ENCODE measurements around the gene DDAH1. TPM values are rescaled to one million over a fixed set of nuclear protein-coding genes. Genes with fewer than 3 reads are reported as not detected.

DDAH1 gene
- total RNA-seq, 1 donor = 89.0 TPM

DNA sequence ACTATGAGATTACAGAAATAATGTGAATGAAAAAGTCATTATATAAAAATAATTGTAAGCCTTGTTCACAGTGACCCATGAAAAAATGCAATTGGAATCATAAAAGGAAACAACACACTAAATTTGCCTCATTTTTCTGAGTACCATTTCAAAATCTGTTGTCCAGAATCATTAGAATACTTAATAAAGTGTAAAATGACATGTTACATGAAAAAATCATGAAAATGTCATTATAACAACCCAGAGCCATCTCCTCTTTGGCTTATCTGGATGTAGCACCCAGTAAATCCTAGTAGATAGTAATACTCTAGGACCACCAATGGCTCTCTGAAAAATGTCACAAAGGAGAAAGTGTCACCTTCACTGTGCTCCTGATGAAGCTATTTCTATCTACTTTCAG, 76.5 kb downstream of the DDAH1 start:
- TF ChIP-seq, protein P1, sequence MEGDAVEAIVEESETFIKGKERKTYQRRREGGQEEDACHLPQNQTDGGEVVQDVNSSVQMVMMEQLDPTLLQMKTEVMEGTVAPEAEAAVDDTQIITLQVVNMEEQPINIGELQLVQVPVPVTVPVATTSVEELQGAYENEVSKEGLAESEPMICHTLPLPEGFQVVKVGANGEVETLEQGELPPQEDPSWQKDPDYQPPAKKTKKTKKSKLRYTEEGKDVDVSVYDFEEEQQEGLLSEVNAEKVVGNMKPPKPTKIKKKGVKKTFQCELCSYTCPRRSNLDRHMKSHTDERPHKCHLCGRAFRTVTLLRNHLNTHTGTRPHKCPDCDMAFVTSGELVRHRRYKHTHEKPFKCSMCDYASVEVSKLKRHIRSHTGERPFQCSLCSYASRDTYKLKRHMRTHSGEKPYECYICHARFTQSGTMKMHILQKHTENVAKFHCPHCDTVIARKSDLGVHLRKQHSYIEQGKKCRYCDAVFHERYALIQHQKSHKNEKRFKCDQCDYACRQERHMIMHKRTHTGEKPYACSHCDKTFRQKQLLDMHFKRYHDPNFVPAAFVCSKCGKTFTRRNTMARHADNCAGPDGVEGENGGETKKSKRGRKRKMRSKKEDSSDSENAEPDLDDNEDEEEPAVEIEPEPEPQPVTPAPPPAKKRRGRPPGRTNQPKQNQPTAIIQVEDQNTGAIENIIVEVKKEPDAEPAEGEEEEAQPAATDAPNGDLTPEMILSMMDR (IDR thresholded peaks at IDR 0.05; ENCODE audit: extremely low read depth, low read depth, low read length) = no peak
- Histone ChIP-seq H3K4me3 (ENCODE audit: insufficient read depth, low read length) (no peak overlapping the region), H3K79me2 (ENCODE audit: insufficient read depth, low read length) (peaks cover 92% of the 10 kb centered on the region), H2AFZ (ENCODE audit: low read length) (no peak overlapping the region), H4K20me1 (ENCODE audit: insufficient read depth, low read length) (peaks cover 4% of the 10 kb centered on the region), H3K27ac (ENCODE audit: low read depth, low read length) (no peak overlapping the region), H3K36me3 (ENCODE audit: insufficient read depth, low read length) (peaks cover 27% of the 10 kb centered on the region), H3K27me3 (ENCODE audit: insufficient read depth, low read length) (no peaks in the 10 kb centered on the region), H3K4me2 (ENCODE audit: insufficient read depth, low read length) (no peak overlapping the region), H3K4me1 (ENCODE audit: insufficient read depth, low read length) (no peaks in the 10 kb centered on the region), H3K9me3 (ENCODE audit: low read depth, low read length) (no peaks in the 10 kb centered on the region)
- no peak for DNase-seq (ENCODE audit: insufficient read length, low spot score, missing footprints)

DNA sequence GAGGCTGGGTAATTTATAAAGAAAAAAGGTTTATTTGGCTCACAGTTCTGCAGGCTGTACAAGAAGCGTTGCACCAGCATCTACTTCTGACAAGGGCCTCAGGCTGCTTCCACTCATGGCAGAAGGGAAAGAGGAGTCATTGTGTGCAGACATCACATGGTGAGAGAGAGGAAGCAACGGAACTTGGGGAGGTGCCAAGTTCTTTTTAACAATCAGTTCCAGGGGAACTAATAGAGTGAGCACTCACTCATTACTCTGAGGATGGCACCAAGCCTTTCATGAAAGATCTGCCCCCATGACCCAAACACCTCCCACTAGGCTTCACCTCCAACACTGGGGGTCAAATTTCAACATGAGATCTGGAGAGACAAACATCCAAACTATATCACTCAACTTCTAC, 77.2 kb downstream of the DDAH1 start:
- H2AFZ ChIP-seq (ENCODE audit: low read length) = no peak overlapping the region
- no peak overlapping the region for H3K4me2 ChIP-seq (ENCODE audit: insufficient read depth, low read length)
- TF ChIP-seq, protein P1 (IDR thresholded peaks at IDR 0.05; ENCODE audit: extremely low read depth, low read depth, low read length) = no peak
- no peaks in the 10 kb centered on the region for H3K4me1 ChIP-seq (ENCODE audit: insufficient read depth, low read length)
- peaks cover 92% of the 10 kb centered on the region for H3K79me2 ChIP-seq (ENCODE audit: insufficient read depth, low read length)
- H4K20me1 ChIP-seq (ENCODE audit: insufficient read depth, low read length) = peaks cover 4% of the 10 kb centered on the region
- no peak overlapping the region for H3K4me3 ChIP-seq (ENCODE audit: insufficient read depth, low read length)
- H3K9me3 ChIP-seq (ENCODE audit: low read depth, low read length) = peaks cover 2% of the 10 kb centered on the region
- H3K27me3 ChIP-seq (ENCODE audit: insufficient read depth, low read length) = no peaks in the 10 kb centered on the region
- H3K27ac ChIP-seq (ENCODE audit: low read depth, low read length) = no peak overlapping the region
- H3K36me3 ChIP-seq (ENCODE audit: insufficient read depth, low read length) = peaks cover 33% of the 10 kb centered on the region
- no peak for DNase-seq (ENCODE audit: insufficient read length, low spot score, missing footprints)

DNA sequence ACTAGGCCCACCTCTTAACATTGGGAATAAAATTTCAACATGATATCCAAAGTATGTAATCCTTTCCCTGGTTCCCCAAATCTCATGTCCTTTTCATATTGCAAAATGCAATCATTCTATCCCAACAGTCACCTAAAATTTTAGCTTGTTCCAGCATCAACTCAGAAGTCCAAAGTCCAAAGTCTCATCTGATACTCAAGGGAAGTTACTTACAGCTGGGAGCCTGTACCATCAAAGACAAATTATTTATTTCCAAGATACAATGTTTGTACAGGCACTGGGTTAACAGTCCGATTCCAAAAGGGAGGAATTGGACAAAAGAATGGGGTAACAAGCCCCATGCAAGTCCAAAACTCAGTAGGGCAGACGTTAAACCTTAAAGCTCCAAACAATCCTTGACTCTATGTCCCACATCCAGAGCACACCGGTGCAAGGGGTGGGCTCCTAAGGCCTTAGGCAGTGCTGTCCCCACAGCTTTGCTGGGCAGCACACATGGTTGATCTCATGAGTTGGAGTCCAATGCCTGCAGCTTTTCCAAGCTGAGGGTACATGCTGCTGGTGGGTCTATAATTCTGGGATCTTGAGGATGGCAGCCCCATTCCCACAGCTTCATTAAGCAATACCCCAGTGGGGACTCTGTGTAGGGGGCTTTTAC, 78.8 kb downstream of the DDAH1 start:
- DNase-seq (ENCODE audit: insufficient read length, low spot score, missing footprints) = no peak
- H3K9me3 ChIP-seq (ENCODE audit: low read depth, low read length) = peaks cover 2% of the 10 kb centered on the region
- H3K4me2 ChIP-seq (ENCODE audit: insufficient read depth, low read length) = no peak overlapping the region
- peaks cover 4% of the 10 kb centered on the region for H4K20me1 ChIP-seq (ENCODE audit: insufficient read depth, low read length)
- peaks cover 96% of the 10 kb centered on the region for H3K79me2 ChIP-seq (ENCODE audit: insufficient read depth, low read length)
- H3K4me3 ChIP-seq (ENCODE audit: insufficient read depth, low read length) = no peak overlapping the region
- TF ChIP-seq, protein P1 (IDR thresholded peaks at IDR 0.05; ENCODE audit: extremely low read depth, low read depth, low read length) = no peak
- no peak overlapping the region for H3K27ac ChIP-seq (ENCODE audit: low read depth, low read length)
- H3K4me1 ChIP-seq (ENCODE audit: insufficient read depth, low read length) = no peaks in the 10 kb centered on the region
- peaks cover 48% of the 10 kb centered on the region for H3K36me3 ChIP-seq (ENCODE audit: insufficient read depth, low read length)
- H2AFZ ChIP-seq (ENCODE audit: low read length) = no peak overlapping the region
- H3K27me3 ChIP-seq (ENCODE audit: insufficient read depth, low read length) = no peaks in the 10 kb centered on the region

DNA sequence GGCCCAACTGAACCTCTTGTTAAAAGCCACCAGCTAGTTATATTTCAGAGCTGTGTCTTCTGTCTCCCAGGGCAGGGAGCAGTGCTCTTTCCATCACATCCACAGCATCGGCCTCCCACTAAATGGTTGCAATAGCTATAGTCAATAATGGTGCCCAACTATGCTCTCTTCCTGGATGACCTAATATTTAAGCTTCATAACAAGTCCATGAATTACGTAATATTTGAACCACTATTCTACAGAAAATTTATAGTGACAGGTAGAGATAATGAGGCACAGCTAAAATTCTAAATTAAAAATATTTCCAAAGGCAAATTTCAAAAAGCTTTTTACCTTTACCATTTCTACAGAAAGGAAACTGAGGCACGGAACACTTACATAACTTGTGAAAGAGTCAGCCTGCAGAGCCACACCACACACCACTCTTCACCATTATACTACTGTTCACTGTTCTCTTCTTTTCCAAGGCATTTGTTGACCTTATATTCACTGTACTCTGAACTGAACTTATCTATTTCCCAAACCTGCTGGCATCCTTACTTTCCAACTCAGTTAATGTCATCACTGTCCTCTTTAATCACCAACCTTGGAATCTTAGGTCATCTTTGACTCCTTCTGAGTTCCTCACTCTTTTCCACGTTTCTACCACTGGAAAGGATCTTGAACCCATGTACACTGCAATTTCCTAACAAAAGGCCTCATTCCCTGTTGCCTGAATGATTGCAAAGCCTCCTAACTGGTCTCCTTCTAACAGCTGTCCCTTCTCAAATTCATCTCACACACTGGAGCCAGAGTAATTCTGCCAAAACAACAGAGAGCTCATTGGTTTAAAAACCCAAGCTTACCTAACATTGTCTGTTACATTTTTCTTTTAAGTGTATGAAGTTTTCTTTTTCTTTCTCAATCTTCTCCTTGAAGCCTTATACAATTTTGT, 85.5 kb downstream of the DDAH1 start:
- TF ChIP-seq, protein P1 (IDR thresholded peaks at IDR 0.05; ENCODE audit: extremely low read depth, low read depth, low read length) = no peak

More for the DNA sequence above, 85.5 kb downstream of the DDAH1 start:
- peaks cover 2% of the 10 kb centered on the region for H3K9me3 ChIP-seq (ENCODE audit: low read depth, low read length)
- H3K36me3 ChIP-seq (ENCODE audit: insufficient read depth, low read length) = peaks cover 33% of the 10 kb centered on the region
- no peak for DNase-seq (ENCODE audit: insufficient read length, low spot score, missing footprints)
- no peak overlapping the region for H3K27ac ChIP-seq (ENCODE audit: low read depth, low read length)
- peaks cover 18% of the 10 kb centered on the region for H4K20me1 ChIP-seq (ENCODE audit: insufficient read depth, low read length)
- H3K4me1 ChIP-seq (ENCODE audit: insufficient read depth, low read length) = peaks cover 12% of the 10 kb centered on the region
- H3K4me3 ChIP-seq (ENCODE audit: insufficient read depth, low read length) = no peak overlapping the region
- H3K27me3 ChIP-seq (ENCODE audit: insufficient read depth, low read length) = no peaks in the 10 kb centered on the region
- H3K79me2 ChIP-seq (ENCODE audit: insufficient read depth, low read length) = peaks cover 92% of the 10 kb centered on the region
- H2AFZ ChIP-seq (ENCODE audit: low read length) = no peak overlapping the region
- H3K4me2 ChIP-seq (ENCODE audit: insufficient read depth, low read length) = no peak overlapping the region

Data from osteoblast (primary cell).